DMS114 treated with DMSO at 0.1 percent for 48 hours (cell line): Measurements from ENCODE around the gene JMJD1C.
"Not testable (repeated sequence)": the region's sequence is repeated elsewhere in the genome, so short reads cannot be mapped to it uniquely, and the experiment has no call there.

Source experiments
- DNase-seq: peaks from one replicate; lab custom pipeline; 2025; ENCODE audit not compliant: unreplicated experiment; lab: John Stamatoyannopoulos, UW

The JMJD1C gene

DNA sequence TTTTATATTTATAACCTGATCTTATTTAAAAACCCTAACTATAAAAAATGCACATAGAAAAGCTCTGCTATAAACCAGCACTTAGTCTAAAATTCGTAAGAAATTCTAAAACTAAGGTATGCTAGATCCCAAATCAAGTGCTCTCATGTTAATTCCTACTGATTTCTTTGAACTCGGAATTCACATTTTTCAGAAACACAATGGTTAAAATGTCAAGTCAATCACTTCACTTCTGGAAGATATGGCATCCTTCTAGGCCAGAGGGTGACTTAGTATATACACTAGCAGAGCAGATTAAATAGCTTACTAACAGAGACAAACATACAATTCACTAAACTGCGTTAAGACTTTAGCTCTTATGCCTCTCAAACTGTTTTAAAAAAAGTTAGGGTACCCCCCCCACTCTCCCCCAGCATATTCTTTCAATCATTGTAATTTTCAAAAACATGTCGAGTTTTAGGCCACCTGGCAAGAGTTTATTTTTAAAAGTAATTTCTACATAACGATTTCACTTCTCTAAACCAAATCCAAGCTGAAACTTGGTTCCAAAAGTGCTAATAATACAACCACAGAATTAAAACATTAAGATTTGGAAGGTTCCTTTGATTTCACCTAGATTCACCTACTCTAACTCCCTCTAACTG is 203.2 kb downstream of the JMJD1C start:
- no peak for DNase-seq

DNA sequence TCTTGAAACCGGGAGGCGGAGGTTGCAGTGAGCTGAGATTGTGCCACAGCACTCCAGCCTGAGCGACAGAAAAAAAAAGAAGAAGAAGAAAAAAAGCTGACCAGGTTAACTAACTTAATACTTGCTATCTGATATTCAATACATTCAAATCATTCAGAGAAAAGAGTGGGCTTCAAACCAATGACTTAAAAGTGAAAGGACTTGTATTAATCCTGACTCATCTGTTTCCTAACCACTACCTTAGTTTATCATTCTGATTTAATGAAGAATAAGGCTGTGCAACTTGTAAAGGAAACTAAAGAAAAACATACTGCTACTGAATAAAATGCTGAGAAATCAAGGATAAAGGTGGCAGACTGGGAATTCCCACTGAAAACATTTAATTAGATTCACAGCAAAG is 204.3 kb downstream of the JMJD1C start:
- DNase-seq: no peak

DNA sequence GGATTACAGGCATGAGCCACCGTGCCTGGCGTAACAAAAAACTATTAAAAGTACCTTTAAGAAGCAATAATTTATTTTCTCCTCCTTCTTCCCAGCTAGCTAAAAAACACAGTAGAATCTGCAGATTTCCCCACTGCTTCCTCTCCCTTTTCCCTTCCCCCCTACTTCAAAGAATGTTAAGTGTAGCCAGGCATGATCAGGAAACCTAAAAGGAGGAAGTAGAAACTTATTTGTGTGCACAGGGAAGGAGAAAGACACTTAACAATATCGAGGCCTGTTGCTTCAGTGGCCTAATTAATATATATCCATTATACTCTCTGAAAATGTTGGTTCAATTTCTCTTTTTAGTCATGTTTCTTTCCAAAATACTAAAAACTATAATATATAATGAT is 204.9 kb downstream of the JMJD1C start:
- DNase-seq: no peak

DNA sequence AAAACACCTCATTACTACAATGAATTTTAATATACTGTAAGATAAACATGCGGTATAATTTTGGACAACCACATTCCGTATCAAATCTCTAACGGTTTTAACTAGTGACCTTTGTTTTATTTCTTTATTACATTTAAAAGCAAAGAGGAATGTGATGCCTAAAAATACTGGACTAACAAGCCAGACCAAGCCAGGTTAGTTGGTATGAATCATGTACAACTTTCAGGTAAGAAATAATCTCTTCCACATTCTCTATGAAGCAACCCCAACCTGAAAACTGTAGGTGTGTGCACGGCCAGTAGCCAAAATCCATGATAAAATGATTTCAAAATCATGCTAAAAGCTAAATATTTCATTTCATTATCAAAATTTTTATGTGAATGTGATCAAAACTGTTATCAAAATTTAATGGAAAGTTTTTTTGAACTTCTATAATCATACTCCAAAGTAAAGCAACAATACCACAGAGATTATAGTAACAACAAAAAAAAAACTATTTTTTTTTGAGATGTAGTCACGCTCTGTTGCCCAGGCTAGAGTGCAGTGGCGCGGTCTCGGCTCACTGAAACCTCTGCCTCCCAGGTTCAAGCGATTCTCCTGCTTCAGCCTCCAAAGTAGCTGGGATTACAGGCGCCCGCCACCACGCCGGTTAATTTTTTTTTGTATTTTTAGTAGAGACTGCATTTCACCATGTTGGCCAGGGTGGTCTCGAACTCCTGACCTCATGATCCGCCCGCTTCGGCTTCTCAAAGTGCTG is 205.5 kb downstream of the JMJD1C start:
- DNase-seq: no peak

DNA sequence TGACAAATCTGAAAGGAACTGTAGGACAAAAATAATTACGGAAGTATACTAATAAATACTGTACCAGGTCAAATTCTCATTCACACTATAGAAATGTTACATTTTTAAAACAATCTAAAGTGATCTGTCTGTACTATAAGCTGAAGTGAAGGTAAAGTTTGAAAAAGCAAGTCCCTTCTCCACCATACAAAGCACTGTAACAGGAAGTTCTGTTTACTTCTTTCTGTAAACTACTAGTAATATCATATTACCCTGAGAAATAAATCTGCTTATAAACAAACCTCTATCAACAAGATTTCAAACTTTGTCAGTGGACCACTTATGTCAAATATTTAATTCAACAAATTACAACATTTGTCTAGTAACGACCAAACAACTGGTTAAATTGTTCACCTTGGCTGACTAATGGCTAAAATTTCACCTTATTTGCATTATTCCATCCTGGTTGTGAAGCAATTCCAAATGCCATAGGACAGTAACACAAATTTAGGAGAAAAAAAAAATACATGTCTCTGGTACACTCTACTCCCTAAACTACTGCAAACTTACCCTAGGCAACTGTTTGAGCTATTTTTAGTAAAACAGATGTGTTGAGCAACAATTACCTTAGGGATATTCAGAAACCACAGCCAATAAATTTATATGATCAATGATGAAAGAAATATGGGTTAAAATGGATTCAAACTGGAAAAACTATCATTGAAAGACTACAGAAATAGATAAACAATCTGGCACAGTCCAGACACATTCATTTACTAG is 206.7 kb downstream of the JMJD1C start:
- DNase-seq: no peak

DNA sequence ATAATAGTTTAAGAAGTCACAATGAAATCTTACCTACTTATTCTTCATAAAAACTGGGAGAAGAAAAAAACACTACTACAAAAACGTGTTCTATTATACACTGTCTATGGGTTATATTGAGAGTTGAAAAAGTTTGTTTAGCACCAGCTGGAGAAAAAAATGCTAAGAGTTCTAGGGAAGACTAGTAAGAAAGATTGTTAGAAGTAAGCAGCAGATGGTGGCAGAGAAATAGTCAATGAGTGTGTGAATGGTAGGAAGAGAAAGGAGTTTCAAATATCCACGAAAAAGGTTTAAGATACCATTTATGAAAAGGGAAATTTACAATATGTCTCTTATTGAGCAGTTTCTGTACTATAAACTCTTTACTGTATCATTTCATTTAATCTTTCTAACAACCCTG is 208.0 kb downstream of the JMJD1C start:
- DNase-seq: no peak

DNA sequence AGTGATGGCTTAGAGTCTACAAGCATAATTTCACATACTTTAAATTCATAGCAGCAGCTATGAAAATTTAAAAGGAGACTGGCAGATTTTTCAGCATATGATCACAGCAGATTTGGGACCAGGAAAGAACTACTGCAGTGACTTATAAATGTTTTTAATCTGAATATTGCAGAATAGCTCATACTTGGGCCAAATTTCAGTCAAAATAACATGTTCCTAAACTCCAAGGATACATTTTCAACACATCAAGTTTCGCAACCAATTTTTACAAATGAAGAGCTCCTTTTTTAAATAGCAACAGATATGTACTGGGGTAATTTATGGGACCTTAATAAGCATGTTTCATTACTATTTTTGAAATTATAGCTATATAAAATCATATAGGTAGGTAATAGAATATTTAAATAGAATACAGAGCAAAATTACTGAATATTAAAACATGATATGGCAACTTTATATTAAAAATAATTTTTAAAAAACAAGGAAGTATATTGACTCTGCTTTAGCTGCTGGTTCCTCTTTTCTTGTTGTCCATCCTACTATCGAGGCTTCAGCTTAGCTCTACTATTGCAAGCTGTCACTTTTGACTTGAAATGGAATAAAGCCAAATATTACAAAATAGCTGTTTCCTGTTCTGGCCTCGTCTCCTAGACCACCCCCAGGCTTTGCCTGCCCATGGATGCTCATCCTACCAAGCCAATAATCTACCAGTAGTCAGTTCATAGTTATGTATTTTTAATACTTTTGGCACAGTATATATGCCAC is 209.6 kb downstream of the JMJD1C start:
- DNase-seq: no peak

DNA sequence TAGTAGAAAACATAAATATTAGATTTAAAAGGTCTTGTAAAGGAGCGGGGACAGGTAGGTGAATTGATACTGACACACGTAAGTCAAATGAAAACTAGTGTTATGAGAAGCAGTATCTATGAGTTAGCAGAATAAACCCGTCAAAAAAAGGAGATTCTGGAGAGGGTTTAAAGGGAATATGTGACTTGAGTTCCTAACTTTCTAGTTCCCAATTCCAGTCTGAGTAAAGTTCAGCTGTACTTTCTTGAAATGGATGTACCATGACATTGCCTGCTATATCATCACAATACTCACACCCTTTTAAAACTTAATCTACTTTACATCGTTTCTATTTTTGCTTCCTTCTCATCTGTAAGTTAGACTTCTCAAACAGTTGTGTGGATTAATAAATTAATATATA is 210.5 kb downstream of the JMJD1C start:
- DNase-seq: no peak

DNA sequence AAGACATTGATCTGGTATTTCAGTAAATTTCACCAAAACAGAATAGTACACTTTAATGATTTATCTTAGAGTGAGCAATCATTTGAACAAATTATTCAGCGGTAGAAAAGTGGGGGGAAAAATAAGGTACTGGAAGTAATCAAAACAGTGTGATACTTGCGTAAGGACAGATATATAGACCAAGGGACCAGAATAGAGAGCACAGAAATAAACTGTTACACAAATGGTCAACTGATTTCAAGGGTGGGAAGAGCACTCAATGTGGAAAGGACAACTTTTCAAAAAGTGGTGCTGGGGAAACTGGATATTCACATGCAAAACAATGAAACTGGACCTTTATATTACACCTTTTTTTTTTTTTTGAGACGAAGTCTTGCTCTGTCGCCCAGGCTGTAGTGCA is 212.7 kb downstream of the JMJD1C start:
- DNase-seq: no peak

DNA sequence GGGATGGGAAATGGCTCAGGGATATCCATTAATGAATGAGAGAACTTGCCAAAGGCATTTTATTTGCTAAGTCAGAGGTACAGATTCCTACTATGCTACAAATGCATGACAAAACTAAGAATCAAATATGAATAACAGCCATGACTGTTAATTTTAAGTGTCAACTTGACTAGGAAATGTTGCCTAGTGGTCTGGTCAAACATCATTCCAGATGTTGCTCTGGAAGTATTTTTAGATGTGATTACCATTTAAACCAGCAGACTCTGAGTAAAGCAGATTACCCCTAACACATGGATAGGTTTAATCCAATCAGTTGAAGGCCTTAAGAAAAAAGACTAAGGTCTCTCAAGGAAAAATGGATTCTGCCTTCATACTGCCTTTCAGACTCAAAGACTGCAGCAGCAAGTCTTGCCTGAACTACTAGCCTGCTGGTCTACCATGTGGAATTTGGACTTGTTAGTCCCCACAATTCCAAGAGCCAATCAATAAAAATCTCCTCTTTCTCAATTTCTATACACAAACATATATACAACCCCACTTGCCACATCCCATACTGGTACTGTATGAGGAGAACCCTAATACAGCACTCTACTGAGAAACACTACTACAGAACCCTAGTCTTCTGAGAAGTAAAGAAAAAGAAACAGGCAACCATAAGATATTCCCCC is 213.5 kb downstream of the JMJD1C start:
- DNase-seq: no peak

DNA sequence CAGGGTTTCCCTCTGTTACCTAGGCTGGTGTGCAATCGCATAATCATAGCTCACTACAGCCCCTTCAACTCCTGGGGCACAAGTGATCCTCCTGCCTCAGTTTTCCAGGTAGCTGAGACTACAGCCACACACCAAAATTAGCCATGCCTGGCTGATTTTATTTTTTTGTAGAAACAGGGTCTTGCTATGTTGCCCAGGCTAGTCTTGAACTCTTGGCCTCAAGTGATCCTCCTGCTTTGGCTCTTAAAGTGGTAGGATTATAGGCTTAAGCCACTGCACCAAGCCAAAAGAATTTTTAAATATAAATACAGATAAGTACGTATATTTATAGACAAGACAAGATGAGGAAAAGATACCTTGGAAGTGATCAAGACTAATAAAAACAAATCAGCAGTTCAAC is 215.7 kb downstream of the JMJD1C start:
- DNase-seq: no peak

DNA sequence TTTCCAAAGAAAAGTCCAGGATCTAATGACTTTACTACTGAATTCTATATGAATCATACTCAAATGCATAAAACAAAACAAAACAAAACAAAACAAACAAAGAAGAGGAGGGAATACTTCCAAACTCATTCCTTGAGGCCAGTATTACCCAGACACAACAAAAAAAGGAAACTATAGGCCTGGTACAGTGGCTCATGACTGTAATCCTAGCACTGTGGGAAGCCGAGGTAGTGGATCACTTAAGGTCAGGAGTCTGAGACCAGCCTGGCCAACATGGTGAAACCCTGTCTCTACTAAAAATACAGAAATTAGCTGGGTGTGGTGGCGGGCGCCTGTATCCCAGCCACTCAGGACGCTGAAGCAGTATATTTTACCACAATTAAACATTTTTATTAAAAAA is 218.0 kb downstream of the JMJD1C start:
- no peak for DNase-seq

DNA sequence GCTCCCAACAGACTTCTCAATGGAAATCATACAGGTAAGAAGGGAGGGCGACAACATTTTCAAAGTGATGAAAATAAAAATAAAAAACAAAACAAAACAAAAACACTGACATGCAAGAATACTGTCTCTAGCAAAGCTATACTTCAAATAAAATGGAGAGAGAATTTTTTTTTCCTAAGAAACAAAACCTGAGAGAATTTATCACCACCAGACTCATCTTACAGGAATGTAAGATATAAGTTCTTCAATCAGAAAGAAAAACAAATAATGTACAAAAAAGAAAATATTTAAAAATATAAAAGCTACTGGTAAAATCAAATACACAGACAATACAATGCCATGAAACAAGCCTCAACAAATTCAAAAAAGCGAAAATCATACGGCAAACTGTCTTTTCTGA is 219.4 kb downstream of the JMJD1C start:
- no peak for DNase-seq

DNA sequence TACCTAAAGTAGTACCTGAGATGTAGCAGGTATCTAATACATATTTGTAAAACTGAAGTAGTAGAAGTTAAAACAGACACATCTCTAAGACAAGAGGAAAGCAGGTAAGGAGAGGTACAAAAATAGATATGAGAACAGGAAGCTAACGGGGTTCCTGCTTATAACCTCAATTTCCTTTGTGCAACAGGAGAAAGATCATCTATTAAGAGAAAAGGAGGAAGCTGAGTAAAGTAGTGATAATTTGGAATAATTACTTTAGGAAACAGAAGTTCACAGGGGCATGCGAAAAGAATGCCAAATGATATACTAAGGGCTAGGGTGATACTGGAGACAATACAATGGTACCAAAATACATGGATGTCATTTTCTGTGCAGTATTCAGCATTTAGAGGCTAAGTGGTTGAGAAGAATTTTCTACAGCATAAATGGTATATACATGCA is 223.9 kb downstream of the JMJD1C start:
- DNase-seq: no peak

DNA sequence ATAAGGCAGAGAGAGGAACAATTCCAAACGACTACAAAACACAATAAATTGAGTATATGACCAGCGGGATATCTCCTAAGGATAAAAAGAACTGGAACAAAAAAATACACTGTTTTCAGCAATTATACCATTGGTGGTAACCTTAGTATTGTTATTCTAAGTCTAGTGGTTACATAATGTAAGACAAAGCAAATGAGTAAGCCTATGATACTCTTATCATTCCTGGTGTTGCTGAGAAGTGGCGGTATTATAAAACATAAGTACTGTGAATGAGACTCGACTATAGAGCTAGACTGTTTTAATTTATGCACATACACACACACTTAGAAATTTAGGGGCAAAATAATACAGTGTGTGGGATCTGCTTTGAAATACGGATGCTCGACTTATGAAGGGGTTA is 225.0 kb downstream of the JMJD1C start:
- DNase-seq: no peak

DNA sequence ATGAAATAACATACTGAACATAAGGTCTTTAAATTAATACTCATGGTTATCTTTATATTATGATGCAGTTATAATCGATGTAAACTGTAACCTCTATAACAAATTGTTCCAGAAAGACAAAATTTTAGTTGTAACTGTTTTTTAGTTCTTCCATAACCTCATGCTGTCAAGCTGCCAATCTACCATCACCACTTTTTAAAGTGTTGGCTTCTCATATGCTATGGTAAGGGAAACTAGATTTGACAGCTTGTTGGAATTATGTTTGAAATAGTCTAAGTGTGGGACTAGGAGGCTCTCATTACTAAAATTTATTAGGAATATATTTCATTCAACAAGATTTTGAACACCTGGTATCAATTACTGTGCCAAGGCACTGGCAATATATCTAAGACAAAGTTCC is 227.3 kb downstream of the JMJD1C start:
- no peak for DNase-seq

DNA sequence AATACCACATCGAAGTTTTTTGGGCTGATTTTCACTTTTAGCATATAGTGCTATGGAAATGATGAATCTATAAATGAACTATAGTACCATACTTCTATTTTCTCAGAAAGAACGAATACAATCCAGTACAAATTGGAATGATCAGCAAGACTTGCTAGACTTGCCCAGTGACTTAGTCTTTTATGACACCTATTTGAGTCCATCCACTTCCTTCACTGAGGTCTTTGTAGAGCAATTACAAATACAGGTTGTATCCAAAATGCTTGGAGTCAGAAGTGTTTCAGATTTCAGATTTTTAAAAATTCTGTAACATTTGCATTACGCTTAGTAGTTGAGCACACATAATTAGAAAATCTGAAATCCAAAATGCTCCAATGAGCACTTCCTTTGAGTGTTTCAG is 228.4 kb downstream of the JMJD1C start:
- DNase-seq: no peak

DNA sequence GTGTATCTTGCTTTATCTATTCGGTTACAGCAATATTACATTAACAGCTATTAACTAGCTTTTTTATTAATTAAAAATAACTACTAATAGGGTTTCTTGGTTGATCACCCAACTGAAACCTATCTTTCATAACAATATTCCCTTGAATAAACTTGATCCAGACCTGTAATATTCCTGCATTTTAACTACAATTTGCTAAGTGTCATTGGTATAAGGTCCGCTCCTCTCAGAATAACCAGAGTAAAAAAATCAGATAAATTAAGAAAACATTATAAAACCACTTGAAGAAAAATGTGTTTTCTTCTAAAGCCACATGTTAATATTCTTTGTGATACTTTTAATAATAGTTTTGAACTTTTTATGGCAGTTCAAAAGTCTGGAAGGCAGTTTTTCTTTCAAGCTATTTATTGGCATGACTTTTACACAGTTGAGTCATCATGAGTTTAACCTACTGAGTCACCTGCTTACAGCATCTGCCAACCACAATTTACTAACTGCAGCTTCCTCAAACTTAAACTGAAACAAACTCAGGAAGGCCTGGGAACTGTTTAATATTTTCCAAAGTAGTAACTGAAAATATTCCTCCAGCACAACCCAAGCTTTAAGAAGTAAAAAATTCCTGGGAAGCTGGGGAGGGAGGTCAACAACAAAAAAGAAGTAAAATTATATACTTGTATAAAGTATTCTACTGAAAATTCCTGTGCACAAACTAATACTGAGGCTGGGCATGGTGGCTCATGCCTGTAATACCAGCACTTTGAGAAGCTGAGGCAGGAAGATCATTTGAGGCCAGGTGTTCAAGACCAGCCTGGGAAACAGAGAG is 229.5 kb downstream of the JMJD1C start:
- DNase-seq: no peak

DNA sequence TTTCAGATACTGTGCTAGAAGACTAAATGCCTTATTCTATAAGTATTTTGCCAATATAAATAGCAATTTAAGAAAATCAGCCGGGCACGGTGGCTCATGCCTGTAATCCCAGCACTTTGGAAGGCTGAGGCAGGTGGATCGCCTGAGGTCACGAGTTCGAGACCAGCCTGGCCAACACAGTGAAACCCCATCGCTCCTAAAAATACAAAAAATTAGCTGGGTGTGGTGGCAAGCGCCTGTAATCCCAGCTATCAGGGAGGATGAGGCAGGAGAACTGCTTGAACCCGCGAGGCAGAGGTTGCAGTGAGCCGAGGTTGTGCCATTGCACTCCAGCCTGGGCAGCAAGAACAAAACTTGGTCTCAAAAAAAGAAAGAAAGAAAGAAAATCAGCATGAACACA is 230.6 kb downstream of the JMJD1C start:
- not testable (repeated sequence) for DNase-seq

DNA sequence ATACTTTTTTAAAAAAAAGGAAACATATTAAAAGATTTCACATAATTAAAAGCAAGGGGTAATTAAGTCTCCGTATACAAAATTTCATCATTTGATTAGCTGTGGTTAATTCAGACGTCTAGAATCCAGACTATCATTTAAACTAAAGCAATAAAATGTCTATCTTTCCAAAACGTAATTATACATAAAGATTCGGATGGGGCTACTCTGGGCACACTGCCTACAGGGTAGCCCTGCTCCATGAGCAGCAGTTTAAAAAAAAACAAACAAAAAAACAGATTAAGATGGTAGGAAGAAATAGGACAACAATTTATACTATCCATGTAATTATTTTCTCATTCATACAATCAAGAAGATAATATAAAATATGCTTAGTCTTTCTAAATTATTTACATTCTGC is 236.6 kb downstream of the JMJD1C start:
- DNase-seq: no peak
